Muscle of leg (tissue), 16 donors: ENCODE data around the gene MRGPRG. TPM values are rescaled to one million over a fixed set of nuclear protein-coding genes. Genes with fewer than 3 reads are reported as not detected.
"Not testable (repeated sequence)": the region's sequence is repeated elsewhere in the genome, so short reads cannot be mapped to it uniquely, and the experiment has no call there.

ENCODE experiments used
- DNase-seq: peaks from one replicate; pipeline ENCODE4 v3.0.0; 2013
- H3K27ac ChIP-seq: one replicate; pipeline ENCODE4 v1.5.1; 2013; ENCODE audit warnings: mild to moderate bottlenecking, low read length, control low read depth
- H3K27me3 ChIP-seq: one replicate; pipeline ENCODE4 v1.6.1; 2013; ENCODE audit warnings: low read length; ENCODE audit not compliant: control insufficient read depth, insufficient read depth
- H3K36me3 ChIP-seq: one replicate; pipeline ENCODE4 v1.6.1; 2013; ENCODE audit warnings: low read length; ENCODE audit not compliant: control insufficient read depth, insufficient read depth
- H3K4me1 ChIP-seq: one replicate; pipeline ENCODE4 v1.6.1; 2013; ENCODE audit warnings: low read length; ENCODE audit not compliant: control insufficient read depth, insufficient read depth
- H3K4me3 ChIP-seq: one replicate; pipeline ENCODE4 v1.5.1; 2013; ENCODE audit warnings: low read length, control low read depth
- H3K9me3 ChIP-seq: replicated peaks from 2 replicates; pipeline ENCODE4 v1.6.1; 2013; ENCODE audit warnings: low read depth, low read length; ENCODE audit not compliant: control insufficient read depth
- WGBS: methylation state at CpG from one replicate; pipeline ENCODE4 v1.1.5; 2013; ENCODE audit warnings: missing lambda C conversion rate; ENCODE audit not compliant: insufficient coverage; 5-methylcytosine and 5-hydroxymethylcytosine counted together
- long read RNA-seq, 11 donors: transcript quantifications; one replicate each; lab custom pipeline, GENCODE V29; 2026
- polyA plus RNA-seq, 8 donors: library from polyadenylated mRNA; unstranded; fragments of 120-200 nt; gene quantifications; one replicate each; pipeline versions ENCODE4 v1.2.1 to v1.2.3, GENCODE V29; 2013; ENCODE audit warnings: inconsistent platforms in 1 of 8, low replicate concordance in 1 of 8; ENCODE audit not compliant: insufficient read length in 8 of 8, insufficient read depth in 1 of 8
- total RNA-seq: library from RNA; stranded (reverse); fragments of 120-200 nt; gene quantifications from one replicate; pipeline ENCODE4 v1.2.4, GENCODE V29; 2013

The MRGPRG gene
- total RNA-seq (not detected), polyA plus RNA-seq (not detected)
- long read RNA-seq, donor 1: 0 reads
- long read RNA-seq, donor 2: 0 reads
- long read RNA-seq, donor 3: 0 reads
- long read RNA-seq, donor 4: 0 reads
- long read RNA-seq, donor 5: 0 reads
- long read RNA-seq, donor 6: 0 reads
- long read RNA-seq, donor 7: 0 reads
- long read RNA-seq, donor 8: 0 reads
- long read RNA-seq, donor 9: 0 reads
- long read RNA-seq, donor 10: 0 reads
- long read RNA-seq, donor 11: 0 reads

DNA sequence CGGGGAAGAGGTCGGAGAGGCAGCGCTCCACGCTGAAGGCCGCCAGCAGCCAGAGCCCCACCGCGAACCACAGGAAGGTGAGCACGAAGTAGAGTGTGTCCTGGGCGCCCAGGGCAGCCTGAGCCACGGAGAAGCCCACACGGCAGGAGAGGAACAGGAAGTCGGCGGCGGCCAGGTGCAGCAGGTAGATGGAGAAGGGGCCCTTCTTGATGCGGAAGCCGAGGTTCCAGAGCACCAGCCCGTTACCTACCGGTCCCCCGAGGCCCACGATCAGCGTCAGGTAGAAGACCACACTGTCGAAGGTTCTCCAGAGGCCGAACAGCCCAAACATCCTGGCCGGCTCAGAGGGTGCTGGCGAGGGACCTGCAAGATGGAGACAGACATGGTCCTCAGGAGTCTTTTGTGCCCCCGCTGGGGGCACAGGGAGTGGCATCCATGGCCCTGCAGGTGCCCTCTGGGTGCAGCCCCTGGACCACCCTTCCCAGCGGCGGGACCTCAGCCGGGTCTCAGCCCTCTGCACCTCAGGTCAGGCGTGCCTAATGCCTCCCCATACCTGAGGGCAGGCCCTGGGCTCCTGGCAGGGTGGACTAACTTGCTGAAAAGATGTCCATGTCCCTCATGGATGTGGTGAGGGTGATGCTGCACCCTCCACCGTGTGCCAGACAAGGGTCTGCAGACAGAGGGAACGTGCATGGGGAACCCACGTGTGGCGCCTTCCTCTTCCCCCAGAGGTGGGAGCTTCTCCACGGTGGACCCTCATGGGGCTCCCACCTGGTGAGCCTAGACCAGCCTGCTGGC is at the start of gene MRGPRG:
Gene MRGPRG (minus strand): TSS at position 331 of the 798 bp plus-strand sequence. CDS start 0 bp downstream, at position 331.
- H3K4me3 ChIP-seq: no peak within 1 kb of the TSS
- 88% methylated on average over 17 of the region's 35 CpGs for WGBS
- H3K27me3 ChIP-seq: peaks cover 61% of the 10 kb centered on the region
- DNase-seq: no peak
- no peaks in the 10 kb centered on the region for H3K36me3 ChIP-seq
- H3K9me3 ChIP-seq: no peaks in the 10 kb centered on the region
- H3K4me1 ChIP-seq: peaks cover 7% of the 10 kb centered on the region
- no peak within 1 kb of the TSS for H3K27ac ChIP-seq

DNA sequence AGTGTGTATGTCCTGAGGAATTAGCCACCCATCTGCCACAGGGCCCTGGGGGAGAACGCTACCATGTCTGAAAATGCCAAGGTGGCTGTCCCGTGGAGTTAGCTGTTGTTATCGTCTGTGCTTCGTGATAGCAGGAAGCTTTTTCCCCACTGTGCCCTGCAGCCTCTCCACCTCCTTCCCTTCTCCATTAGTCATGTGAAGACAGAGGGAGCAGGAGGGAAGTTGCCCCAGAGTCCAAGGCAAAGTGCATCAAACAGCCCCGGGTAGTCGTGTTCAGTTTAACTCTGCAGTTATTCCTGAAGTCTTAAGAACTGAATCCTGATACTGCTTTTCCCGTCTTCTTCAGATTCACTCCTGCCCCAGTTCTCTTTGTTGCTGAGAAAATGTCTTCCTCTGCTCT is 43.9 kb upstream of the MRGPRG start:
- H3K4me3 ChIP-seq, H3K4me1 ChIP-seq, H3K27ac ChIP-seq, DNase-seq, H3K36me3 ChIP-seq, H3K9me3 ChIP-seq, H3K27me3 ChIP-seq: not testable (repeated sequence)
- no CpG with 5 or more reads among the region's 7 CpGs for WGBS

- H3K27ac ChIP-seq, H3K36me3 ChIP-seq, H3K4me1 ChIP-seq, H3K27me3 ChIP-seq, DNase-seq, H3K9me3 ChIP-seq, H3K4me3 ChIP-seq: not testable (repeated sequence)
- WGBS: no CpG with 5 or more reads among the region's 8 CpGs
Observed at GRCh38 chr11:3261831-3262230, 43.2 kb upstream of the MRGPRG start.

GRCh38 chr11:3257509-3257908 is 38.9 kb upstream of the MRGPRG start:
- not testable (repeated sequence) for H3K27ac ChIP-seq, H3K9me3 ChIP-seq, H3K4me3 ChIP-seq, H3K4me1 ChIP-seq, DNase-seq, H3K36me3 ChIP-seq, H3K27me3 ChIP-seq
- WGBS: no CpG with 5 or more reads among the region's 1 CpG

DNA sequence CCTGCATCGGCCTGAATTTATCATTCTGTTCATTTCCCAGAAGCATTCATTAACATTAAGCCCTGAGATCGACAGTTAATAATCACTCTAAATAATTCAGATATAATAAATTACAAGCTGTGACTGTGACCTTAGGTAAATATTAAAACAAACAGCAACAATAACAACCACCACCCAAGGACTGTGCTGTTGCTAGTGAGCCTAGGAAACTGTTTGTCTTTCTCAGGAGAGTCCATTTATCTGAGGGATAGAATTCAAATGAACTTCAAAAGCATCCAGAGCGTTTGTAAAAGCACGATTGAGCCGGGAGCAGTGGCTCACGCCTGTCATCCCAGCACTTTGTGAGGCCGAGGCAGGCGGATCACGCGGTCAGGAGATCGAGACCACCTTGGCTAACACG is 36.6 kb upstream of the MRGPRG start:
- no CpG with 5 or more reads among the region's 12 CpGs for WGBS
- DNase-seq, H3K4me1 ChIP-seq, H3K9me3 ChIP-seq, H3K27me3 ChIP-seq, H3K27ac ChIP-seq, H3K36me3 ChIP-seq, H3K4me3 ChIP-seq: not testable (repeated sequence)

DNA sequence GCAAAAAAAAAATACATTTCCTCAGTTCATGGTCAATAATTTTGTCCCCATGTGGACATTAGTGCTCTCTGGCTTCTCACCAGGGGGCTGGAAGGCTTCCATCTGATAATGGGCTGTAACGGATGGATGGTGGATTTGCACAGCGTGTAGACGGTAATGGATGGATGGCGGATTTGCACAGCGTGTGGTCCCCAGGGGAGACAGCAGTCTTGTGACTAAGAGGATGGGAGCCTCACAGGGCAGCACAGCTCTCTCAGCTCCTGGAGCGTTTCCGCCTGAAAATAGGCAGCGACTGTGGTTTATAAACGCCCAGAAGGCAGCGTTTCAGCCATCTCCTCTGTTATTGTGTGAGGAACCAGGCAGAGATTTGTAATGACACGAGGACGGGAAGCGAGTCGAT is 36.2 kb upstream of the MRGPRG start:
- H3K4me1 ChIP-seq, H3K36me3 ChIP-seq: not testable (repeated sequence)
- WGBS: no CpG with 5 or more reads among the region's 14 CpGs

GRCh38 chr11:3245071-3245470 is 26.5 kb upstream of the MRGPRG start:
- H3K9me3 ChIP-seq: no peaks in the 10 kb centered on the region
- no peaks in the 10 kb centered on the region for H3K36me3 ChIP-seq
- H3K4me1 ChIP-seq: no peaks in the 10 kb centered on the region
- peaks cover 3% of the 10 kb centered on the region for H3K27me3 ChIP-seq
- DNase-seq: no peak
- H3K4me3 ChIP-seq: no peak overlapping the region
- H3K27ac ChIP-seq: no peak overlapping the region

More for the DNA sequence above, 36.2 kb upstream of the MRGPRG start:
- DNase-seq, H3K9me3 ChIP-seq, H3K27ac ChIP-seq, H3K4me3 ChIP-seq, H3K27me3 ChIP-seq: not testable (repeated sequence)

- 86% methylated on average over 1 of the region's 1 CpG for WGBS
- DNase-seq: no peak
- no peak overlapping the region for H3K4me3 ChIP-seq
- H3K27ac ChIP-seq: no peak overlapping the region
- H3K36me3 ChIP-seq: no peaks in the 10 kb centered on the region
- no peaks in the 10 kb centered on the region for H3K4me1 ChIP-seq
- peaks cover 3% of the 10 kb centered on the region for H3K27me3 ChIP-seq
- no peaks in the 10 kb centered on the region for H3K9me3 ChIP-seq
Observed at GRCh38 chr11:3243880-3244279, 25.3 kb upstream of the MRGPRG start.

DNA sequence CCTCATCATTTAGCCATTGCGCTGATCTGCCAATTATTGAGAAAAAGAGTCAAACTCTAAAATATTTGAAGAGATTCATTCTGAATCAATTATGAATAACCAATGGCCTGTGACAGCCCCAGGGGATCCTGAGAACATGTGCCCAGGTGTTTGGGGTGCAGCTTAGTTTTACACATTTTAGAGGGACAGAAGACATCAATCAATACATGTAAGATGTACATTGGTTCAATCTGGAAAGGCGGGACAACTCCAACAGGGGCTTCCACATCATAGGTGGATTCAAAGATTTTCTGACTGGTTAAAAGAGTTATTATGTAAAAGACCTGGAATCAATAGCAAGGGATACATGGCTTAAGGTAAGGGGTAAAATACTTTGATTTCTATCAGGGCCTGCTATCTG is 18.5 kb upstream of the MRGPRG start:
- H3K4me1 ChIP-seq: no peaks in the 10 kb centered on the region
- no peaks in the 10 kb centered on the region for H3K9me3 ChIP-seq
- no peaks in the 10 kb centered on the region for H3K36me3 ChIP-seq
- peaks cover 14% of the 10 kb centered on the region for H3K27me3 ChIP-seq
- no peak overlapping the region for H3K27ac ChIP-seq
- DNase-seq: no peak
- WGBS: no CpG with 5 or more reads among the region's 2 CpGs
- no peak overlapping the region for H3K4me3 ChIP-seq

GRCh38 chr11:3234846-3235245 is 16.2 kb upstream of the MRGPRG start:
- Histone ChIP-seq H3K36me3 (no peaks in the 10 kb centered on the region), H3K9me3 (no peaks in the 10 kb centered on the region), H3K4me3 (no peak overlapping the region), H3K27ac (no peak overlapping the region), H3K4me1 (no peaks in the 10 kb centered on the region), H3K27me3 (peaks cover 28% of the 10 kb centered on the region)
- 44% methylated on average over 3 of the region's 7 CpGs for WGBS
- DNase-seq: no peak
